RWPE1 (cell line): ENCODE data around the gene ZDHHC17.

ENCODE experiments used
- CTCF ChIA-PET: fragments of 350-600 bp; sonication (Branson Sonifier 250); formaldehyde crosslinking; extraction: SDS; loops from one replicate; lab custom pipeline; 2021; lab: Yijun Ruan, JAX
- POLR2A ChIA-PET: fragments of 400-600 bp; formaldehyde crosslinking; extraction: SDS; loops from one replicate; lab custom pipeline; 2020; ENCODE audit warnings: antibody characterized with exemption; ENCODE audit not compliant: low non-redundant PET; lab: Yijun Ruan, JAX
- DNase-seq: peaks from one replicate; pipeline ENCODE4 v3.0.0; 2012; ENCODE audit warnings: low spot score
- H3K27ac ChIP-seq: fragments of 450-650 bp; 2 replicates; pipeline ENCODE4 v1.5.1; 2017
- CTCF ChIP-seq: fragments of 450-650 bp; conservative IDR thresholded peaks from 2 replicates; pipeline ENCODE4 v1.5.1; 2017; ENCODE audit warnings: low read depth, mild to moderate bottlenecking

ZDHHC17 gene

GRCh38 chr12:76804435-76804976 is 40.6 kb downstream of the ZDHHC17 start:
- POLR2A ChIA-PET: no interaction called here
- CTCF ChIA-PET: no interaction called here
- no peak for DNase-seq
- TF ChIP-seq CTCF: no peak
- no peak overlapping the region for H3K27ac ChIP-seq

GRCh38 chr12:76810671-76811419 is 46.9 kb downstream of the ZDHHC17 start:
- no peak for DNase-seq
- TF ChIP-seq CTCF: no peak
- ChIA-PET POLR2A (no interaction called here), CTCF (no interaction called here)
- H3K27ac ChIP-seq: no peak overlapping the region

- ChIA-PET POLR2A (no interaction called here), CTCF (interaction anchor here (1.2 kb wide), 1 partner anchor 9 kb away, joined by 4 read pairs; no protein-coding TSS in a partner anchor)
- no peak for TF ChIP-seq CTCF
- no peak for DNase-seq
- H3K27ac ChIP-seq: no peak overlapping the region
These were observed 48.1 kb downstream of the ZDHHC17 start for GRCh38 chr12:76811976-76812375.

- no peak overlapping the region for H3K27ac ChIP-seq
- TF ChIP-seq CTCF: no peak
- DNase-seq: no peak
- ChIA-PET POLR2A (no interaction called here), CTCF (no interaction called here)
These were observed 49.4 kb downstream of the ZDHHC17 start for GRCh38 chr12:76813265-76813664.

GRCh38 chr12:76813972-76814371 is 50.1 kb downstream of the ZDHHC17 start:
- TF ChIP-seq CTCF: no peak
- no peak for DNase-seq
- H3K27ac ChIP-seq: no peak overlapping the region
- POLR2A ChIA-PET: no interaction called here
- CTCF ChIA-PET: no interaction called here

- TF ChIP-seq CTCF: peak; percentile 69
- peak; percentile 47 for DNase-seq
- no peak overlapping the region for H3K27ac ChIP-seq
- POLR2A ChIA-PET: no interaction called here
- CTCF ChIA-PET: interaction anchor here (0.6 to 1.2 kb wide), 8 partner anchors 9 to 1265 kb away, joined by 3 to 8 read pairs (median 4); no protein-coding TSS in a partner anchor
These were observed 57.1 kb downstream of the ZDHHC17 start for GRCh38 chr12:76820888-76821482.
